Uterus (tissue), 4 donors: Measurements from ENCODE around the gene STXBP5L. TPM values are rescaled to one million over a fixed set of nuclear protein-coding genes. Genes with fewer than 3 reads are reported as not detected.

ENCODE experiments used
- DNase-seq, 2 donors: peaks; one replicate each; pipeline ENCODE4 v3.0.0-alpha.2; 2019 to 2020
- H3K27ac ChIP-seq, 2 donors: fragments of 200-600 bp; sonication (generic); 1 replicate in 1 of 2; 2 replicates in 1 of 2; pipeline ENCODE4 v1.5.1; 2016 to 2018
- H3K27me3 ChIP-seq, 2 donors: fragments of 200-600 bp; sonication (generic); one replicate each; pipeline ENCODE4 v1.5.1; 2018 to 2019; ENCODE audit warnings: control low read depth in 1 of 2
- H3K36me3 ChIP-seq, 2 donors: fragments of 200-600 bp; sonication (generic); one replicate each; pipeline ENCODE4 v1.5.1; 2019; ENCODE audit warnings: control low read depth in 1 of 2
- H3K4me1 ChIP-seq, 2 donors: fragments of 200-600 bp; sonication (generic); one replicate each; pipeline ENCODE4 v1.5.1; 2018 to 2019; ENCODE audit warnings: control low read depth in 1 of 2
- H3K4me3 ChIP-seq, 2 donors: fragments of 200-600 bp; sonication (generic); 1 replicate in 1 of 2; 2 replicates in 1 of 2; pipeline ENCODE4 v1.5.1; 2018 to 2019; ENCODE audit warnings: mild to moderate bottlenecking in 1 of 2
- H3K9me3 ChIP-seq, 2 donors: fragments of 200-600 bp; sonication (generic); one replicate each; pipeline ENCODE4 v1.5.1; 2019; ENCODE audit warnings: control low read depth in 1 of 2
- CTCF ChIP-seq, 4 experiments: fragments of 200-600 bp in 2 of 4; fragments of 450-650 bp in 2 of 4; sonication (generic) in 2 of 4; IDR thresholded peaks; one replicate each; pipeline ENCODE4 v1.5.1; 2016 to 2019; ENCODE audit warnings: antibody characterized with exemption in 4 of 4, mild to moderate bottlenecking in 2 of 4, moderate library complexity in 1 of 4
- POLR2A ChIP-seq, 2 donors: fragments of 450-650 bp; IDR thresholded peaks; one replicate each; pipeline ENCODE4 v1.6.1; 2016; ENCODE audit warnings: antibody characterized with exemption in 2 of 2, mild to moderate bottlenecking in 1 of 2, moderate library complexity in 1 of 2
- intact Hi-C: fragments of 100-400 bp; cut with DNase I; formaldehyde crosslinking; loops from one replicate; pipeline ENCODE4 v1.15.1; 2023; ENCODE audit warnings: low total_unique reads
- total RNA-seq, 4 donors: library from RNA; depleted of rRNA in 3 of 4; stranded (reverse); fragments of >200 nt in 3 of 4; gene quantifications; one replicate each; pipeline versions ENCODE4 v1.1.0 to v1.2.4, GENCODE V29; 2014 to 2023
- donor health status: DM: yes; HTN: yes; CAD: no.

STXBP5L gene
- total RNA-seq, 4 donors from 2014 or later, result under 0.01 to 2.6 (median 1.1) TPM

- Histone ChIP-seq H3K27me3 (peaks cover 0 to 3% of the 10 kb centered on the region in 2 donors), H3K4me1 (no peaks in the 10 kb centered on the region), H3K4me3 (no peak overlapping the region), H3K9me3 (peaks cover 0 to 5% of the 10 kb centered on the region in 2 donors), H3K27ac (no peak overlapping the region), H3K36me3 (no peaks in the 10 kb centered on the region)
- no peak for TF ChIP-seq CTCF (IDR thresholded peaks at IDR 0.05)
- TF ChIP-seq POLR2A (IDR thresholded peaks at IDR 0.05), result no peak
- DNase-seq, result no peak
- intact Hi-C loops, result no loop called here
Measured at GRCh38 chr3:120985242-120985641, 77.2 kb downstream of the STXBP5L start.

- H3K27ac ChIP-seq, result no peak overlapping the region
- no peak overlapping the region for H3K4me3 ChIP-seq
- H3K27me3 ChIP-seq, result peaks cover 0 to 3% of the 10 kb centered on the region in 2 donors
- intact Hi-C loops, result no loop called here
- no peaks in the 10 kb centered on the region for H3K4me1 ChIP-seq
- no peak for DNase-seq
- no peaks in the 10 kb centered on the region for H3K36me3 ChIP-seq
- TF ChIP-seq POLR2A (IDR thresholded peaks at IDR 0.05) (no peak), CTCF (IDR thresholded peaks at IDR 0.05) (no peak)
- H3K9me3 ChIP-seq, result no peaks in the 10 kb centered on the region
Measured at GRCh38 chr3:120988994-120989393, 81.0 kb downstream of the STXBP5L start.

- Histone ChIP-seq H3K9me3 (peaks cover 0 to 4% of the 10 kb centered on the region in 2 donors), H3K27ac (no peak overlapping the region), H3K4me1 (no peaks in the 10 kb centered on the region), H3K27me3 (no peaks in the 10 kb centered on the region), H3K4me3 (no peak overlapping the region), H3K36me3 (no peaks in the 10 kb centered on the region)
- no peak for TF ChIP-seq CTCF (IDR thresholded peaks at IDR 0.05)
- no peak for TF ChIP-seq POLR2A (IDR thresholded peaks at IDR 0.05)
- intact Hi-C loops, result no loop called here
- no peak for DNase-seq
Measured at GRCh38 chr3:121018917-121019321, 110.9 kb downstream of the STXBP5L start.

GRCh38 chr3:121063628-121064027 is 155.6 kb downstream of the STXBP5L start:
- DNase-seq, result no peak
- Histone ChIP-seq H3K36me3 (no peaks in the 10 kb centered on the region), H3K4me3 (no peak overlapping the region), H3K27me3 (no peaks in the 10 kb centered on the region), H3K4me1 (no peaks in the 10 kb centered on the region), H3K9me3 (no peaks in the 10 kb centered on the region), H3K27ac (no peak overlapping the region)
- no peak for TF ChIP-seq CTCF (IDR thresholded peaks at IDR 0.05)
- TF ChIP-seq POLR2A (IDR thresholded peaks at IDR 0.05), result no peak
- intact Hi-C loops, result no loop called here

- no peak overlapping the region for H3K4me3 ChIP-seq
- intact Hi-C loops, result no loop called here
Measured at GRCh38 chr3:121064121-121064520, 156.1 kb downstream of the STXBP5L start.

More at GRCh38 chr3:121064121-121064520, 156.1 kb downstream of the STXBP5L start:
- H3K36me3 ChIP-seq, result no peaks in the 10 kb centered on the region
- no peaks in the 10 kb centered on the region for H3K4me1 ChIP-seq
- no peak overlapping the region for H3K27ac ChIP-seq
- no peaks in the 10 kb centered on the region for H3K27me3 ChIP-seq
- TF ChIP-seq POLR2A (IDR thresholded peaks at IDR 0.05), result no peak
- no peak for TF ChIP-seq CTCF (IDR thresholded peaks at IDR 0.05)
- no peak for DNase-seq
- H3K9me3 ChIP-seq, result no peaks in the 10 kb centered on the region
